GM23248 (cell line): ENCODE results near the gene CEACAM21. TPM values are rescaled to one million over a fixed set of nuclear protein-coding genes. Genes with fewer than 3 reads are reported as not detected.

Experiments used
- DNase-seq: peaks from one replicate; pipeline ENCODE4 v3.0.0-alpha.2; 2015
- H2AFZ ChIP-seq: fragments of 200-600 bp; sonication (generic); 2 replicates; pipeline ENCODE4 v1.6.1; 2016; ENCODE audit warnings: antibody characterized with exemption
- H3F3A ChIP-seq: fragments of 200-600 bp; sonication (generic); 2 replicates; pipeline ENCODE4 v1.6.1; 2016; ENCODE audit warnings: mild to moderate bottlenecking, antibody characterized with exemption, mixed run types; ENCODE audit not compliant: insufficient read depth
- H3K27ac ChIP-seq: fragments of 200-600 bp; sonication (generic); 2 replicates; pipeline ENCODE4 v1.5.1; 2016; ENCODE audit warnings: mild to moderate bottlenecking
- H3K27me3 ChIP-seq: fragments of 200-600 bp; sonication (generic); replicated peaks from 2 replicates; pipeline ENCODE4 v1.6.1; 2016; ENCODE audit warnings: mild to moderate bottlenecking; ENCODE audit not compliant: insufficient read depth
- H3K36me3 ChIP-seq: fragments of 200-600 bp; sonication (generic); 2 replicates; pipeline ENCODE4 v1.6.1; 2016; ENCODE audit warnings: low read depth, mild to moderate bottlenecking
- H3K4me1 ChIP-seq: fragments of 200-600 bp; sonication (generic); 2 replicates; pipeline ENCODE4 v1.6.1; 2016; ENCODE audit warnings: mild to moderate bottlenecking; ENCODE audit not compliant: insufficient read depth
- H3K4me2 ChIP-seq: fragments of 200-600 bp; sonication (generic); one replicate; pipeline ENCODE4 v1.6.1; 2016; ENCODE audit warnings: mild to moderate bottlenecking; ENCODE audit not compliant: unreplicated experiment
- H3K4me3 ChIP-seq: fragments of 200-600 bp; sonication (generic); 2 replicates; pipeline ENCODE4 v1.5.1; 2016; ENCODE audit warnings: mild to moderate bottlenecking
- H3K79me2 ChIP-seq: fragments of 200-600 bp; sonication (generic); 2 replicates; pipeline ENCODE4 v1.6.1; 2016; ENCODE audit warnings: mild to moderate bottlenecking; ENCODE audit not compliant: insufficient read depth
- H3K9ac ChIP-seq: fragments of 200-600 bp; sonication (generic); 2 replicates; pipeline ENCODE4 v1.6.1; 2016; ENCODE audit warnings: mild to moderate bottlenecking
- H3K9me2 ChIP-seq: fragments of 200-600 bp; sonication (generic); 2 replicates; pipeline ENCODE4 v1.6.1; 2016; ENCODE audit warnings: mixed run types, mild to moderate bottlenecking, moderate library complexity; ENCODE audit not compliant: insufficient read depth
- H3K9me3 ChIP-seq: fragments of 200-600 bp; sonication (generic); one replicate; pipeline ENCODE4 v1.6.1; 2017; ENCODE audit warnings: low read depth
- H4K20me1 ChIP-seq: fragments of 200-600 bp; sonication (generic); 2 replicates; pipeline ENCODE4 v1.6.0; 2016; ENCODE audit not compliant: insufficient read depth
- EZH2 ChIP-seq: fragments of 200-600 bp; sonication (generic); IDR thresholded peaks from 2 replicates; pipeline ENCODE4 v1.6.1; 2018; ENCODE audit warnings: antibody characterized with exemption, mild to moderate bottlenecking; ENCODE audit not compliant: insufficient read depth, poor library complexity, severe bottlenecking
- EZH2phosphoT487 ChIP-seq: fragments of 200-600 bp; sonication (generic); IDR thresholded peaks from 2 replicates; pipeline ENCODE4 v1.6.1; 2018; ENCODE audit warnings: antibody characterized with exemption, moderate library complexity, mild to moderate bottlenecking, low read depth; ENCODE audit not compliant: insufficient read depth
- WGBS, 2 experiments: methylation state at CpG; one replicate each; pipeline ENCODE4 v1.1.6; 2015 to 2017; ENCODE audit warnings: low lambda C conversion rate in 2 of 2, low coverage in 1 of 2; ENCODE audit errors: missing lambda C conversion rate in 2 of 2; 5-methylcytosine and 5-hydroxymethylcytosine counted together
- in situ Hi-C: fragments of 300-500 bp; cut with MboI; formaldehyde crosslinking; loops from 2 replicates; pipeline ENCODE4 v1.15.0; 2020
- polyA plus RNA-seq: library from polyadenylated mRNA; unstranded; fragments of >200 nt; fragmentation: Nextera tagmentation; extraction: Ambion mirVana; gene quantifications from 2 replicates; pipeline ENCODE4 v1.2.1, GENCODE V29; 2016
- total RNA-seq: library from RNA; depleted of rRNA; stranded (reverse); fragments of >200 nt; shearing (Covaris generic); gene quantifications from 2 replicates; pipeline ENCODE4 v1.2.3, GENCODE V29; 2014

The CEACAM21 gene
- total and polyA plus RNA-seq, 2 experiments from 2014 or later, result not detected

DNA sequence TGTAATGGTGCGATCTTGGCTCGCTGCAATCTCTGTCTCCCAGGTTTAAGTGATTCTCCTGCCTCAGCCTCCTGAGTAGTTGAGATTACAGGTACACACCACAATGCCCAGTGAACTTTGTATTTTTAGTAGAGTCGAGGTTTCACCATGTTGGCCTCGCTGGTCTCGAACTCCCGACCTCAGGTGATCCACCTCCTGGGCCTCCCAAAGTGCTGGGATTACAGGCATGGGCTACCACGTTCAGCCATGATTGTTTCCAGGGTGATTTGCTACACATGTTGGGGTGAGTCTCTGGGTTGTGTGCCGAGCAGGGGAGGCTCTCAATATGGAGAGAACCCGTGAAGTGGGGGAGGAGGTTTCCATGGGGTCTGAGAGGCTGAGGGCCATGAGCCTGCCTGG is 24.8 kb upstream of the CEACAM21 start:
- peaks cover 85% of the 10 kb centered on the region for H3K27me3 ChIP-seq
- in situ Hi-C loops, result no loop called here
- no peak overlapping the region for H3K4me2 ChIP-seq
- H4K20me1 ChIP-seq, result no peaks in the 10 kb centered on the region
- H3K4me3 ChIP-seq, result no peak overlapping the region
- no peaks in the 10 kb centered on the region for H3K9me3 ChIP-seq
- no peaks in the 10 kb centered on the region for H3K4me1 ChIP-seq
- no peak overlapping the region for H3K9ac ChIP-seq
- no peaks in the 10 kb centered on the region for H3K36me3 ChIP-seq
- H2AFZ ChIP-seq, result no peak overlapping the region
- no peak for DNase-seq
- no peaks in the 10 kb centered on the region for H3F3A ChIP-seq
- 57 to 62% methylated on average over 8 to 9 of the region's 9 CpGs for WGBS, 2 experiments
- H3K27ac ChIP-seq, result no peak overlapping the region
- H3K79me2 ChIP-seq, result no peaks in the 10 kb centered on the region
- no peaks in the 10 kb centered on the region for H3K9me2 ChIP-seq
- TF ChIP-seq EZH2 (no peak), EZH2phosphoT487 (no peak)

DNA sequence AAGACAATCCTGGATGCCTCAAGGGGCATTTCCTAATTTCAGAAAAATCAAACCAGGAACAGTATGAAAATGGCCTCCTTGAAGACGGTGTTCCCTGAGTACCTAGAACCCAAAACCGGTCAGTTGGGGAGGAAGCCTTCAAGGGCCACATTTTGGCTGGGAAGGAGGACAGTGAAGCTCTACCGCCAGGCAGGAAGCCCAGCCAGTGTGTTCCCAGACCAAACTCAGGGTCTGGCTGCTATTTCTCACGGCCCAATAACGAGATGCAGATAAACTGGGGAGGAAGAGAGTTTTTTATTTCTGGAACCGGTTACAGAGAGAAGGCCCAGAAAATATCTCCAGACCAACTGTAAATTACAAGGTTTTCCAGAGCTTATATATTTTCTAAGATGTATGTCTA is 24.3 kb upstream of the CEACAM21 start:
- H3K4me2 ChIP-seq, result no peak overlapping the region
- H3K36me3 ChIP-seq, result no peaks in the 10 kb centered on the region
- TF ChIP-seq EZH2 (no peak), EZH2phosphoT487 (no peak)
- H3K4me1 ChIP-seq, result no peaks in the 10 kb centered on the region
- no peak overlapping the region for H3K9ac ChIP-seq
- H3K27ac ChIP-seq, result no peak overlapping the region
- H3K9me3 ChIP-seq, result no peaks in the 10 kb centered on the region
- WGBS, 2 experiments, result 21 to 23% methylated on average over 6 of the region's 6 CpGs
- H2AFZ ChIP-seq, result no peak overlapping the region
- no peaks in the 10 kb centered on the region for H3K79me2 ChIP-seq
- H3K4me3 ChIP-seq, result no peak overlapping the region
- in situ Hi-C loops, result no loop called here
- no peak for DNase-seq
- no peaks in the 10 kb centered on the region for H3F3A ChIP-seq
- H3K27me3 ChIP-seq, result peaks cover 85% of the 10 kb centered on the region
- H4K20me1 ChIP-seq, result no peaks in the 10 kb centered on the region
- H3K9me2 ChIP-seq, result no peaks in the 10 kb centered on the region

DNA sequence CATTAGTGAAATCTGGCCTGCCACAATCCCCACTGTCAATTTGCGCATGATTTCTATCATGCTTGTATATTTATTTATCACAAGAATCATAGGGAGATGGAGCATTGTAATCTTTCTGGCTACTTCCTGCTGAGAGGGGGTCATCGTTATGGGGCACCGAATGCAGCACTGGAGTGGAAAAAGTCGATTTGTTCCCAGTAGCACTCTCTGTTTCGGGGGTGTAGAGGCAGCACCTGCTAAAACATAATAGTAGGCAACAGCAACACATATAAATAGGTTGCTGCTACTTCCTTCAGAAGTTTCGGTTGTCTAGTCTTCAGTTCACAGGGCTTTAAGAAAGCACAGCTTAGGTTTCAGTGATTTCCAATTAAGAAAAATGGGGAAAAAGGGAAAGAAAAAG is 23.4 kb upstream of the CEACAM21 start:
- in situ Hi-C loops, result no loop called here
- no peaks in the 10 kb centered on the region for H3K4me1 ChIP-seq
- H3K9ac ChIP-seq, result no peak overlapping the region
- H3K27ac ChIP-seq, result no peak overlapping the region
- H2AFZ ChIP-seq, result no peak overlapping the region
- DNase-seq, result no peak
- no peaks in the 10 kb centered on the region for H3K9me3 ChIP-seq
- no peaks in the 10 kb centered on the region for H4K20me1 ChIP-seq
- no peak overlapping the region for H3K4me2 ChIP-seq
- H3F3A ChIP-seq, result no peaks in the 10 kb centered on the region
- TF ChIP-seq EZH2phosphoT487 (no peak), EZH2 (no peak)
- H3K27me3 ChIP-seq, result peaks cover 85% of the 10 kb centered on the region
- WGBS, 2 experiments, result 39 to 41% methylated on average over 6 of the region's 6 CpGs
- H3K4me3 ChIP-seq, result no peak overlapping the region
- no peaks in the 10 kb centered on the region for H3K9me2 ChIP-seq
- H3K36me3 ChIP-seq, result no peaks in the 10 kb centered on the region
- H3K79me2 ChIP-seq, result no peaks in the 10 kb centered on the region

DNA sequence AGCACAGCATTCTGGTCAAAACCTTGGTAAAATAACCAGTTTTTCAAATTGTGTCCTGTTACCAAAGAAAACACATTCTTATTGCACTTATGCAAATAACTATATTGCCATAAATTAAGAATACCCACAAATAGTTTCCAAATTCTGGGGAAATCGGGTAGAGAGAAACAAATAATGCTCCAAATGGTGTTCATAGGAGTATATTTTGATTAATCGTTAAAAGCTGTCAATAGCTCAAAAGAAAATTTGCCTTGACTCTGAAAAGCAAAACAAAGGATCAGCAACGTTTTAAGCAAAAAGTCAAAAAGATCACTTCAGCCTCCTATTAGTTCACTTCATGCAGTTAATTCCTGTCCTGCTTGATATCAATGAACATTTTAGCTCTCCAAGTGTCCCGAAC is 22.2 kb upstream of the CEACAM21 start:
- no peaks in the 10 kb centered on the region for H3K36me3 ChIP-seq
- no peak overlapping the region for H3K27ac ChIP-seq
- in situ Hi-C loops, result no loop called here
- H3K4me1 ChIP-seq, result no peaks in the 10 kb centered on the region
- no peak for DNase-seq
- H3K79me2 ChIP-seq, result no peaks in the 10 kb centered on the region
- no peaks in the 10 kb centered on the region for H3F3A ChIP-seq
- no peaks in the 10 kb centered on the region for H3K9me3 ChIP-seq
- H3K27me3 ChIP-seq, result peaks cover 84% of the 10 kb centered on the region
- H3K9me2 ChIP-seq, result no peaks in the 10 kb centered on the region
- WGBS, 2 experiments, result 31 to 33% methylated on average over 4 of the region's 4 CpGs
- TF ChIP-seq EZH2phosphoT487 (no peak), EZH2 (no peak)
- no peak overlapping the region for H3K9ac ChIP-seq
- no peaks in the 10 kb centered on the region for H4K20me1 ChIP-seq
- H3K4me2 ChIP-seq, result no peak overlapping the region
- H3K4me3 ChIP-seq, result no peak overlapping the region
- no peak overlapping the region for H2AFZ ChIP-seq

DNA sequence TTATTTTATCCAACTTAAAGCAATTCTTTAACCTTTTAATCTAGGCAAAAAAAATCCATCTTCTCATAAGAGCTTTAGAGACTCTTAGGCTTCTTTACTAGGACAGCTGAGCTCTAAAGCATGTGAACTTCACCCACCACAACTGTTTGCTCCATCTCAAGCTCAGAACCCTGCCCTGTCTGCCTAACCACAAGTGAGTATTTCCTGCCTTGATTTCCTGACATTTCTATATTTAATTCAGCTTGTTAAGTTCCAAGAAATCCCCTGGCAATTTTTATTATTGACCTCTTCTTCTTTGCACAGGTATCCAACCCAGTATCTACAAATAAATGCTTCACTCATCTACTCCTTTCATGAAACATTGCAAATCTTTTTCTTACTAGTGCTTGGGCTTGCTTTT is 21.1 kb upstream of the CEACAM21 start:
- H3K4me3 ChIP-seq, result no peak overlapping the region
- H2AFZ ChIP-seq, result no peak overlapping the region
- H3K27me3 ChIP-seq, result peaks cover 84% of the 10 kb centered on the region
- H4K20me1 ChIP-seq, result no peaks in the 10 kb centered on the region
- H3K79me2 ChIP-seq, result no peaks in the 10 kb centered on the region
- no peak overlapping the region for H3K9ac ChIP-seq
- no peak for TF ChIP-seq EZH2
- TF ChIP-seq EZH2phosphoT487, result no peak
- H3K9me3 ChIP-seq, result no peaks in the 10 kb centered on the region
- no peaks in the 10 kb centered on the region for H3K4me1 ChIP-seq
- DNase-seq, result no peak
- no peaks in the 10 kb centered on the region for H3F3A ChIP-seq
- H3K27ac ChIP-seq, result no peak overlapping the region
- no peak overlapping the region for H3K4me2 ChIP-seq
- no peaks in the 10 kb centered on the region for H3K9me2 ChIP-seq
- no peaks in the 10 kb centered on the region for H3K36me3 ChIP-seq
- in situ Hi-C loops, result no loop called here
